Mesenteric fat pad (tissue), 1 donor: ENCODE measurements around the gene CXCL9. TPM values are rescaled to one million over a fixed set of nuclear protein-coding genes. Genes with fewer than 3 reads are reported as not detected.
"Not testable (repeated sequence)": the region's sequence is repeated elsewhere in the genome, so short reads cannot be mapped to it uniquely, and the experiment has no call there.

Experiments
- DNase-seq: peaks from one replicate; pipeline ENCODE4 v3.0.0-alpha.2; 2020; ENCODE audit warnings: low spot score
- total RNA-seq: library from RNA; stranded (reverse); fragmentation: NEBNext Ultra II Directional; extraction: Animal tissue kit (Norgen Biotek cat#: 25700); gene quantifications from one replicate; pipeline ENCODE4 v1.2.1, GENCODE V29; 2021
- donor health status: DM: yes; HTN: yes; CAD: no.

The CXCL9 gene
- total RNA-seq, 1 donor from 2014 or later, result 0.16 TPM

DNA sequence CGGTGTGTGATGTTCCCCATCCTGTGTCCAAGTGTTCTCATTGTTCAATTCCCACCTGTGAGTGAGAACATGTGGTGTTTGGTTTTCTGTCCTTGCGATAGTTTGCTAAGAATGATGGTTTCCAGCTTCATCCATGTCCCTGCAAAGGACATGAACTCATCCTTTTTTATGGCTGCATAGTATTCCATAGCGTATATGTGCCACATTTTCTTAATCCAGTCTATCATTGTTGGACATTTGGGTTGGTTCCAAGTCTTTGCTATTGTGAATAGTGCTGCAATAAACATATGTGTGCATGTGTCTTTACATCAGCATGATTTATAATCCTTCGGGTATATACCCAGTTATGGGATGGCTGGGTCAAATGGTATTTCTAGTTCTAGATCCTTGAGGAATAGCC is 45.2 kb downstream of the CXCL9 start:
- not testable (repeated sequence) for DNase-seq

DNA sequence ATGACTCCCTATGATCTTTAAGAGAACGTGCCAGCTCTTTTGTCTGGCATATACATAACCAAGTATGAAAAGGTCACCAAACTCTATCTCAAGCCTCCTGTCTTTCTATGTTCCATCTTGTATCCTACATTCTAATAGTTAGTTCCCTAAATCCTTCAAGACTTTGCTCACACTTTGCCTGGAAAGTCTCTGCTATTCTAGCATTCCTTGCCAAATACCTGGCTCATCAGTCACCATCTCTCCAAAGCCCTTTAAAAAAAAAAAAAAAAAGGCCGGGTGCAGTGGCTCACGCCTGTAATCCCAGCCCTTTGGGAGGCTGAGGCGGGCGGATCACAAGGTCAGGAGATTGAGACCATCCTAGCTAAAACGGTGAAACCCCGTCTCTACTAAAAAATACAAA is 48.8 kb downstream of the CXCL9 start:
- not testable (repeated sequence) for DNase-seq

DNA sequence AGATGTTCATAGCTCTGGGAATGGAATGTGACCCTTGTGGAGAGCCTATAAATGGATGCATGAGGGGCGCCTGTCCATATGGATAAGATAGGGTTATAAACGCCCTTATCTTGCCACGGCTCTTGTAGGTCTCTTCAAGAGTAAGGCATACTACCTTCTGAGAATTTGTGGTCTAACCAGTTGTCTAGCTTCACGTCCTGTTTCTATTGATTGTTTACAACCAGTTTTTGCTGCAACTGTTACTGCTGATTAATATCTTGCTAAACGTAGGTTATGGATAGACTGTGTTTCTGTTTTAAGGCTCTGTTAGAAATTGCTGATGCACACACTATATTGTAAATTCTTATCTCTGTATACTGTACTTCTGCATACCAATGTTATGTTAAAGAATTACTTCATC is 52.5 kb downstream of the CXCL9 start:
- DNase-seq, result not testable (repeated sequence)

DNA sequence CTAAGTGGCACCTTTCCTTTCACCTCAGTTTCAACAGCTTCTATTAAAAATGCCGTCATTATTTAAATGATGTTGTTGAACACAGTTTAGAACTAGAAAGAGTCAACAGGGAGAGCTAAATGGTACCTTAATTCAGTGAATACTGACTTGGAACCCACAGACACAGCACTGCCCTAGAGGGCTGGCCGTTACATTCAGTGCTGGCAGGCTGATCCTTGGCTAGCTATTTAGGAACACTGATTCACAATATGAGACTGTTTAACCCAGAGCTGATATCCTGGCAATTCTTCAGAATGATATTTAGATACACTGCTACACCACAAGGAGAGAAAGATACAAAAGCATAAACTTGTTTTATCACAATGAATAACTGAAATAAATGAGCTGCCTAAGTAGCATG is 53.8 kb downstream of the CXCL9 start:
- DNase-seq, result no peak

Other genes starting within 250 kb of the CXCL9 start
- not detected for gene PPEF2, start 105.1 kb downstream of the CXCL9 start, total RNA-seq
- 16.4 TPM for gene NAAA, start 66.5 kb downstream of the CXCL9 start, total RNA-seq
- gene SDAD1, start 16.6 kb downstream of the CXCL9 start, total RNA-seq, result 39.1 TPM
- 0.39 TPM for gene CXCL10, start 16.0 kb upstream of the CXCL9 start, total RNA-seq
- not detected for gene CXCL11, start 28.6 kb upstream of the CXCL9 start, total RNA-seq
- not detected for gene ART3, start 67.2 kb upstream of the CXCL9 start, total RNA-seq
- 33.9 TPM for gene NUP54, start 140.9 kb upstream of the CXCL9 start, total RNA-seq
- 176 TPM for gene SCARB2, start 206.3 kb upstream of the CXCL9 start, total RNA-seq
- gene FAM47E, start 244.2 kb upstream of the CXCL9 start, total RNA-seq, result 3.3 TPM